Stomach smooth muscle (tissue), 2 donors: ENCODE results near the gene MAP3K6.
"Not testable (repeated sequence)": the region's sequence is repeated elsewhere in the genome, so short reads cannot be mapped to it uniquely, and the experiment has no call there.

Experiments used
- H3K27ac ChIP-seq: one replicate; pipeline ENCODE4 v1.7.0; 2013; ENCODE audit warnings: mild to moderate bottlenecking, low read length, inconsistent platforms
- H3K27me3 ChIP-seq, 2 donors: one replicate each; pipeline ENCODE4 v1.7.0; 2013; ENCODE audit warnings: low read length in 2 of 2; ENCODE audit not compliant: insufficient read depth in 2 of 2, control insufficient read depth in 1 of 2
- H3K36me3 ChIP-seq, 2 donors: one replicate each; pipeline ENCODE4 v1.7.0; 2013; ENCODE audit warnings: low read length in 2 of 2; ENCODE audit not compliant: control insufficient read depth in 2 of 2, insufficient read depth in 2 of 2
- H3K4me1 ChIP-seq: one replicate; pipeline ENCODE4 v1.7.0; 2013; ENCODE audit warnings: low read length; ENCODE audit not compliant: control insufficient read depth, insufficient read depth
- H3K4me3 ChIP-seq, 2 donors: one replicate each; pipeline ENCODE4 v1.7.0; 2013; ENCODE audit warnings: low read length in 2 of 2
- H3K9ac ChIP-seq, 2 donors: one replicate each; pipeline ENCODE4 v1.7.0; 2013; ENCODE audit warnings: low read length in 2 of 2, mild to moderate bottlenecking in 1 of 2
- H3K9me3 ChIP-seq, 2 donors: one replicate each; pipeline ENCODE4 v1.7.0; 2013; ENCODE audit warnings: low read length in 2 of 2; ENCODE audit not compliant: control insufficient read depth in 2 of 2
- donor health status: healthy.
- donor health status: Pancreatic carcinoma.

MAP3K6 gene

GRCh38 chr1:27388337-27389005 lies 21.7 kb upstream of the MAP3K6 start:
- H3K27me3 ChIP-seq, result no peaks in the 10 kb centered on the region
- no peak overlapping the region for H3K9ac ChIP-seq
- no peak overlapping the region for H3K27ac ChIP-seq
- peaks cover 20% of the 10 kb centered on the region for H3K4me1 ChIP-seq
- H3K36me3 ChIP-seq, result no peaks in the 10 kb centered on the region
- no peaks in the 10 kb centered on the region for H3K9me3 ChIP-seq
- H3K4me3 ChIP-seq, result no peak overlapping the region

GRCh38 chr1:27384797-27385196 lies 18.0 kb upstream of the MAP3K6 start:
- H3K27ac ChIP-seq, H3K4me1 ChIP-seq, H3K27me3 ChIP-seq, H3K9me3 ChIP-seq, H3K4me3 ChIP-seq, H3K9ac ChIP-seq, H3K36me3 ChIP-seq: not testable (repeated sequence)

- H3K4me1 ChIP-seq, result no peaks in the 10 kb centered on the region
- no peaks in the 10 kb centered on the region for H3K9me3 ChIP-seq
Observed at GRCh38 chr1:27383661-27384060, 16.9 kb upstream of the MAP3K6 start.

DNA sequence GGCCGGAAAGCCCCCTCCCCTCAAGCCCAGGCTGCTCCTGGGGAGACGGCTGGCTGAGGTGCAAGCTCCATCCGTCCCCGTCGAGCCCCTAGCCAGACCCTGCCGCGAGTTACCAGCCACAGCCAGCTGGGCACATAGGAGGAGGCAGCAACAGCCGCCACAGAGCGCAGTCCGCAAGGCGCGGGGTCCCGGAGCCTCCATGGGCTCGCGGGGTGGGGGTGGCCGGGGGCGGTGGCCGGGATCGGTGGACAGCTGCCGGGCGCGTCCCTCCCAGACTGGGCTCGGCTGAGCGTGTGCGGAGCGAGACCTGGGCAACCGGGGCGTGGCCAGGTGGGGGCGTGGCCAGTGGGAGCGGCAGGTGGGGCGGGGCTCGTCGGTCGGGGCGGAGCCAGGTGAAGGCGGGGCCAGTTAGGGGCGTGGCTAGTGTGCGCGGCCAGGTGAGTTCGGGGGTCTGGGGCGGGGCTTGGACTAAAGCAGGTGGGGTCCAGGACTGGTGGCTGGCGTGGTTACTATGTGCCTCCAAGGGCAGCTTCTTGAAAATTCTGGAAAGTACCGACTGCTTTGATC lies 16.4 kb upstream of the MAP3K6 start, which contains the start of gene CD164L2:
Gene CD164L2, minus strand, starts transcription at position 295 of the 567 bp plus-strand sequence. Its CDS starts 94 bp downstream, at position 201.
- Histone ChIP-seq H3K27me3 (peaks cover 0 to 3% of the 10 kb centered on the region in 2 donors), H3K27ac (no peak within 1 kb of the TSS), H3K4me3 (no peak within 1 kb of the TSS), H3K4me1 (no peaks in the 10 kb centered on the region), H3K36me3 (no peaks in the 10 kb centered on the region), H3K9me3 (no peaks in the 10 kb centered on the region), H3K9ac (no peak within 1 kb of the TSS)

More at GRCh38 chr1:27383661-27384060, 16.9 kb upstream of the MAP3K6 start:
- Histone ChIP-seq H3K27me3 (peaks cover 0 to 3% of the 10 kb centered on the region in 2 donors), H3K36me3 (no peaks in the 10 kb centered on the region), H3K4me3 (no peak overlapping the region), H3K9ac (no peak overlapping the region), H3K27ac (no peak overlapping the region)

DNA sequence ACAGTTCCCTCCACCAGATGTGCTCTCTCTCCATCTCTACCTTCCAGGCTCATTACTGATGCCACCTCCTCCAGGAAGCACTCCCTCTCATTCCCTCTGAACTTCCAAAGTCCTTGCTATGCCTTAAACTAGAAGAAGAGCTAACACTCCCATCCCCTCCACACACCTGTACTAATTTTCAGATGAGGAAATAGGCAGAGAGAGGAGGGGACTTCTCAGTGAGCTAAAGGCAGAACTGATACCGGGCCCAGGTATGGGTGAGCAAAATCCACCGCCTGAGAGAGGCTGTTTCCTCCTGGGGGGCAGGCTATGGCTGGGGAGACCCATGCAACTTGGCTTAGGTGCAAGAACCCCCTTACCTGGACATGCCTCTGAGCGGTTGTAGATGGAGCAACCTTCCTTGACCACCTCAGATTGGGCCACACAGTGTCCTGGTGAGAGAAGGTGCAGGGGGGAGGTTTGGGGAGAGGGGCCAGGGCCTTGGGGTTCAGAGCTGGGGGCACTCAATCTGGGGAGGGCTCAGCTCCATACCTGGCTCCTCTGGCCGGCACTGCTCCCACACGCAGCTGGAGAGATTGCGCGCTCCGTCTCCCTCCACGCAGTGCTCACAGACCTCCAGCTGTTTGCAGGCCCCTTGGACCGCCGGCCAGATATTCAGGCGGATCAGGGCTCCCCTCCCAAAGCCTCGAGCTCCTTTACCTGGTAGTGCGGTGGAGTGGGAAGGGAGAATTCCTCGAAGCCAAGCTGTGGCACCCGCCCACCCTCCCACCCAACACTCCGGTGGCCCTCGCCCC lies 15.4 kb upstream of the MAP3K6 start:
- Histone ChIP-seq H3K9me3 (no peaks in the 10 kb centered on the region), H3K4me3 (no peak overlapping the region), H3K27me3 (peaks cover 0 to 3% of the 10 kb centered on the region in 2 donors), H3K4me1 (no peaks in the 10 kb centered on the region), H3K9ac (no peak overlapping the region), H3K36me3 (no peaks in the 10 kb centered on the region), H3K27ac (no peak overlapping the region)

GRCh38 chr1:27380766-27381733 lies 14.3 kb upstream of the MAP3K6 start:
- Histone ChIP-seq H3K4me3 (no peak overlapping the region), H3K36me3 (no peaks in the 10 kb centered on the region), H3K27ac (no peak overlapping the region), H3K9me3 (no peaks in the 10 kb centered on the region), H3K4me1 (no peaks in the 10 kb centered on the region), H3K9ac (no peak overlapping the region), H3K27me3 (peaks cover 0 to 3% of the 10 kb centered on the region in 2 donors)

DNA sequence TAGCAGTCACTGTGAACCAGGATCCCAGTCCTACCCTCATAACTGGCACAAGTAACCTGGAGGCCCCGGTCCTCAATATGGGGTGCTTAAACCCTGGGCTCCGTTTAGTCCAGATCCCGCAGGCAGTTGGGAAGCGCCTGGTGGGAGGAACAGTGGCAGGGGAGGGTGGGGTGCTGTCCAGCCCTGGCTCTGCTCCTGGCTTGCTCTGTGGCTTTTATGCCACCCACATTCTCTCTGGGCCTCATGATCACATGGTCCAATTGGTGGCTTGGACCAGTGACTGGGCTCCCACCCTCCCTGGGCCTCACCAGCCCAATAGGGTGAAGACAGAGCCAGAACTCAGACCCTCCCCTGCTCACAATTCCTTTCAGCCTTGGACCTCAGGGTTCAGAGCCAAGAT lies 13.5 kb upstream of the MAP3K6 start:
- peaks cover 0 to 3% of the 10 kb centered on the region in 2 donors for H3K27me3 ChIP-seq
- H3K4me3 ChIP-seq, result no peak overlapping the region
- H3K36me3 ChIP-seq, result no peaks in the 10 kb centered on the region
- peaks cover under 1% of the 10 kb centered on the region for H3K4me1 ChIP-seq
- no peak overlapping the region for H3K9ac ChIP-seq
- no peaks in the 10 kb centered on the region for H3K9me3 ChIP-seq
- H3K27ac ChIP-seq, result no peak overlapping the region

GRCh38 chr1:27379564-27380122 lies 12.9 kb upstream of the MAP3K6 start:
- Histone ChIP-seq H3K4me1 (peaks cover 2% of the 10 kb centered on the region), H3K27me3 (peaks cover 0 to 3% of the 10 kb centered on the region in 2 donors), H3K9ac (no peak overlapping the region), H3K9me3 (no peaks in the 10 kb centered on the region), H3K36me3 (no peaks in the 10 kb centered on the region), H3K4me3 (no peak overlapping the region), H3K27ac (no peak overlapping the region)

DNA sequence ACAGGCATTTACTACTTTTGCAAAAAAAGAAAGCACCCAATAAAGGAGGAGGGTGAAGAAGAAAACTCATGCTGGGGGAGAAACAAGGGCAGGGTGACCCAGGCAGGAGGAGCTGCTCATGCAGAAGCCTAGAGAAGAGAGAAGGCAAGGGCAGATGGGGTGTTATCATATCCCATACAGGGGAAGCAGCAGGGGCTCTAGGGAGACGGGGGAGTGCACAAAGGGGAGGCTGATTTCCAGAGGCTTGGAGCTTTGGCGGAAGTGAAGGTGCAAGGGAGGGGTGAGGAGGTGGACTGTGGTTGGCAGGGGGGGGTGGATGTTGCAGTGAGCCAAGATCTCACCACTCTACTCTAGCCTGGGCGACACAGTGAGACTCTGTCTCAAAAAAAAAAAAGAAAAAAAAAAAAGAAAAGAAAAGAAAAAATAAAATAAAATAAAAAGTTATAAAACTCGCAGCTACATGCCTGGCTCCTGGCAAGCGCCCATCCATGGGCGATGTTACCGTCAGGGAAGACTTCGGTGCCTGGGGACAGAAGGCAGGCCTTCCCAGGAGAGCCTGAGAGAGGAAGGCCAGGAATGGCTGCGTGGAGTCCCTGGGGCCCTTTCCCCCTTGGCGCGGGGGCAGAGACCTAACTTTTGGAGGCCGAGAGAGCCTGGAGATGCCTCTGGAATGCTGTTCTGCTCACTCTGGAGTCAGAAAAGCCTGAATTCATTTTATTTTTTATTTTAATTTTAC lies 11.2 kb upstream of the MAP3K6 start:
- H3K4me3 ChIP-seq, result no peak overlapping the region
- peaks cover 2% of the 10 kb centered on the region for H3K4me1 ChIP-seq
- H3K27ac ChIP-seq, result no peak overlapping the region
- H3K9me3 ChIP-seq, result no peaks in the 10 kb centered on the region
- no peaks in the 10 kb centered on the region for H3K36me3 ChIP-seq
- H3K27me3 ChIP-seq, result peaks cover 0 to 2% of the 10 kb centered on the region in 2 donors
- no peak overlapping the region for H3K9ac ChIP-seq
